Eye (tissue), 1 donor: Measurements from ENCODE around the gene ATG7.
"Not testable (repeated sequence)": the region's sequence is repeated elsewhere in the genome, so short reads cannot be mapped to it uniquely, and the experiment has no call there.

Source experiments
- DNase-seq: peaks from one replicate; pipeline ENCODE4 v3.0.0-alpha.2; 2015

ATG7 gene

GRCh38 chr3:11511606-11512005 lies 239.4 kb downstream of the ATG7 start:
- DNase-seq = not testable (repeated sequence)

- DNase-seq = not testable (repeated sequence)
Observed at GRCh38 chr3:11513125-11513816, 241.1 kb downstream of the ATG7 start.

GRCh38 chr3:11513817-11514135 lies 241.6 kb downstream of the ATG7 start:
- DNase-seq = no peak

GRCh38 chr3:11514191-11514821 lies 242.1 kb downstream of the ATG7 start:
- DNase-seq = no peak

GRCh38 chr3:11517601-11518000 lies 245.4 kb downstream of the ATG7 start:
- DNase-seq = no peak

- no peak for DNase-seq
Observed at GRCh38 chr3:11521167-11521566, 249.0 kb downstream of the ATG7 start.

GRCh38 chr3:11522398-11522715 lies 250.2 kb downstream of the ATG7 start:
- DNase-seq = no peak

GRCh38 chr3:11522953-11523571 lies 250.9 kb downstream of the ATG7 start:
- no peak for DNase-seq

- peak; percentile 36 for DNase-seq
Observed at GRCh38 chr3:11523572-11524101, 251.4 kb downstream of the ATG7 start.

GRCh38 chr3:11526121-11526520 lies 253.9 kb downstream of the ATG7 start:
- not testable (repeated sequence) for DNase-seq

- no peak for DNase-seq
Observed at GRCh38 chr3:11529281-11529680, 257.1 kb downstream of the ATG7 start.

- DNase-seq = peak; percentile 77
Observed at GRCh38 chr3:11530153-11530721, 258.0 kb downstream of the ATG7 start.

- DNase-seq = no peak
Observed at GRCh38 chr3:11532931-11533391, 260.8 kb downstream of the ATG7 start.

- DNase-seq = no peak
Observed at GRCh38 chr3:11534011-11534792, 262.0 kb downstream of the ATG7 start.

- DNase-seq = no peak
Observed at GRCh38 chr3:11534793-11535101, 262.6 kb downstream of the ATG7 start.

GRCh38 chr3:11535243-11535960 lies 263.2 kb downstream of the ATG7 start:
- no peak for DNase-seq

- no peak for DNase-seq
Observed at GRCh38 chr3:11536132-11536935, 264.1 kb downstream of the ATG7 start.

- DNase-seq = no peak
Observed at GRCh38 chr3:11536936-11537612, 264.9 kb downstream of the ATG7 start.

GRCh38 chr3:11538581-11538980 lies 266.4 kb downstream of the ATG7 start:
- DNase-seq = no peak

- DNase-seq = no peak
Observed at GRCh38 chr3:11539218-11539617, 267.0 kb downstream of the ATG7 start.

- DNase-seq = no peak
Observed at GRCh38 chr3:11539677-11540076, 267.5 kb downstream of the ATG7 start.
